ENCODE data around the gene RAB36.

DNA sequence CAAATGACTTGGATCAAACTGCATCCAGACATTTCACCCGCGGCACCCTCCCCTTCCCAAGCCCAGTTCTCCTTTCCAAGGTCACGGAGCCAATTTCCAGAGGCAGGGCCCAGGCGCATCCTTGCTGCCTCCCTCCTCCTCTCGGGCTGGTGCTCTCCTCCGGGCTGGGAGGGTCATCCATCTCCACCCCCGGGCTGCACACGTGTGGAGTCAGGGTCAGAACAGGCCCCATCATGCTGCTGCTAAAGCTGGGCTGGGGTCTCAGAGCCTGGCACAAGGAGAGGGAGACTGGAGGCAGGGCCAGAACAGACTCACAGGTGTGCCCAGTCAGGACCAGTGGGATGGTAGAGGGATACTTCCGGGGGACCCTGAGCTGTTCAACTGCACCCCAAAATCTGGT lies 17.5 kb upstream of the RAB36 start:
- TF ChIP-seq, protein P1, sequence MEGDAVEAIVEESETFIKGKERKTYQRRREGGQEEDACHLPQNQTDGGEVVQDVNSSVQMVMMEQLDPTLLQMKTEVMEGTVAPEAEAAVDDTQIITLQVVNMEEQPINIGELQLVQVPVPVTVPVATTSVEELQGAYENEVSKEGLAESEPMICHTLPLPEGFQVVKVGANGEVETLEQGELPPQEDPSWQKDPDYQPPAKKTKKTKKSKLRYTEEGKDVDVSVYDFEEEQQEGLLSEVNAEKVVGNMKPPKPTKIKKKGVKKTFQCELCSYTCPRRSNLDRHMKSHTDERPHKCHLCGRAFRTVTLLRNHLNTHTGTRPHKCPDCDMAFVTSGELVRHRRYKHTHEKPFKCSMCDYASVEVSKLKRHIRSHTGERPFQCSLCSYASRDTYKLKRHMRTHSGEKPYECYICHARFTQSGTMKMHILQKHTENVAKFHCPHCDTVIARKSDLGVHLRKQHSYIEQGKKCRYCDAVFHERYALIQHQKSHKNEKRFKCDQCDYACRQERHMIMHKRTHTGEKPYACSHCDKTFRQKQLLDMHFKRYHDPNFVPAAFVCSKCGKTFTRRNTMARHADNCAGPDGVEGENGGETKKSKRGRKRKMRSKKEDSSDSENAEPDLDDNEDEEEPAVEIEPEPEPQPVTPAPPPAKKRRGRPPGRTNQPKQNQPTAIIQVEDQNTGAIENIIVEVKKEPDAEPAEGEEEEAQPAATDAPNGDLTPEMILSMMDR (conservative IDR thresholded peaks at IDR 0.05; ENCODE audit: low read length): no peak
- TF ChIP-seq EZH2phosphoT487 (IDR thresholded peaks at IDR 0.05; ENCODE audit: borderline replicate concordance): no peak
